Endothelial cell of umbilical vein (primary cell): ENCODE measurements around the gene AURKB. TPM values are rescaled to one million over a fixed set of nuclear protein-coding genes. Genes with fewer than 3 reads are reported as not detected.

Experiments used
- BruUV-seq: library from RNA; stranded (reverse); fragments of 400-500 nt; replicated peaks from 2 replicates; lab custom pipeline; 2021; lab: Mats Ljungman, UMichigan
- CTCF ChIA-PET: fragments of 300-600, 350-600 bp; sonication (Branson Sonifier 250); formaldehyde crosslinking; loops from one replicate; lab custom pipeline; 2021; ENCODE audit warnings: antibody characterized with exemption, inconsistent platforms; lab: Charles Lee
- POLR2A ChIA-PET: fragments of 300-600, 350-600 bp; sonication (Branson Sonifier 250); formaldehyde crosslinking; loops from one replicate; lab custom pipeline; 2021; ENCODE audit warnings: antibody characterized with exemption, inconsistent platforms; lab: Charles Lee
- DNase-seq: peaks from one replicate; pipeline ENCODE4 v3.0.0-alpha.2; 2011; ENCODE audit warnings: low read depth, low spot score
- FAIRE-seq: peaks from 2 replicates; lab custom pipeline; 2011; peaks lifted over from hg19 to GRCh38; lab: Jason Lieb, UNC
- H2AFZ ChIP-seq: 2 replicates; pipeline ENCODE4 v1.6.0; 2012; ENCODE audit warnings: low read depth, low read length, control low read depth, inconsistent platforms
- H3K27ac ChIP-seq: 2 replicates; pipeline ENCODE4 v1.5.1; 2011; ENCODE audit warnings: low read depth, mild to moderate bottlenecking, control low read depth, low read length, moderate library complexity; ENCODE audit not compliant: insufficient read depth
- H3K27me3 ChIP-seq, 2 experiments: 2 replicates each; pipeline versions ENCODE4 v1.6.0 to v1.6.1; 2011; ENCODE audit warnings: low read length in 2 of 2, mixed read lengths in 1 of 2; ENCODE audit not compliant: control insufficient read depth in 2 of 2, insufficient read depth in 2 of 2
- H3K36me3 ChIP-seq, 2 experiments: 2 replicates in 1 of 2; 3 replicates in 1 of 2; pipeline ENCODE4 v1.5.1; 2011; ENCODE audit warnings: low read length in 2 of 2, mild to moderate bottlenecking in 1 of 2, moderate library complexity in 1 of 2; ENCODE audit not compliant: control insufficient read depth in 2 of 2, insufficient read depth in 2 of 2; ENCODE audit errors: extremely low read depth in 1 of 2
- H3K4me1 ChIP-seq: 3 replicates; pipeline ENCODE4 v1.5.1; 2011; ENCODE audit warnings: mild to moderate bottlenecking, low read length; ENCODE audit not compliant: control insufficient read depth, insufficient read depth; ENCODE audit errors: extremely low read depth
- H3K4me2 ChIP-seq: 2 replicates; pipeline ENCODE4 v1.6.1; 2011; ENCODE audit warnings: low read length, control low read depth, mixed read lengths; ENCODE audit not compliant: insufficient read depth
- H3K4me3 ChIP-seq, 3 experiments: fragments of 200-600 bp in 1 of 3; sonication (generic), shearing (Covaris generic) in 1 of 3; replicated peaks in 1 of 3; 2 replicates each; pipeline ENCODE4 v1.5.1; 2011 to 2016; ENCODE audit warnings: control low read depth in 3 of 3, low read length in 3 of 3, mild to moderate bottlenecking in 2 of 3, inconsistent platforms in 1 of 3, low read depth in 1 of 3, moderate library complexity in 1 of 3; ENCODE audit not compliant: insufficient read depth in 1 of 3
- H3K79me2 ChIP-seq: 2 replicates; pipeline ENCODE4 v1.6.0; 2012; ENCODE audit warnings: low read length, inconsistent platforms; ENCODE audit not compliant: control insufficient read depth, insufficient read depth
- H3K9ac ChIP-seq: replicated peaks from 2 replicates; pipeline ENCODE3; 2011; ENCODE audit warnings: low read length, control low read depth; ENCODE audit not compliant: insufficient read depth; ENCODE audit errors: extremely low read depth
- H3K9me1 ChIP-seq: replicated peaks from 3 replicates; pipeline ENCODE4 v1.6.0; 2011; ENCODE audit warnings: mild to moderate bottlenecking, low read length; ENCODE audit not compliant: control insufficient read depth, insufficient read depth; ENCODE audit errors: extremely low read depth
- H3K9me3 ChIP-seq: replicated peaks from 2 replicates; pipeline ENCODE4 v1.5.1; 2012; ENCODE audit warnings: low read length, inconsistent platforms; ENCODE audit not compliant: control insufficient read depth, insufficient read depth
- H4K20me1 ChIP-seq: replicated peaks from 2 replicates; pipeline ENCODE3; 2011; ENCODE audit warnings: mild to moderate bottlenecking, low read length; ENCODE audit not compliant: control insufficient read depth, insufficient read depth; ENCODE audit errors: extremely low read depth
- CTCF ChIP-seq, 2 donors: IDR thresholded peaks; 1 replicate in 1 of 2; 2 replicates in 1 of 2; pipeline ENCODE4 v1.5.1; 2011; ENCODE audit warnings: low read length in 2 of 2, mild to moderate bottlenecking in 2 of 2, moderate library complexity in 2 of 2, control low read depth in 1 of 2, inconsistent platforms in 1 of 2, low read depth in 1 of 2; ENCODE audit not compliant: insufficient read depth in 1 of 2; ENCODE audit errors: extremely low read depth in 1 of 2
- EZH2 ChIP-seq: IDR thresholded peaks from 2 replicates; pipeline ENCODE4 v1.6.1; 2012; ENCODE audit warnings: borderline replicate concordance, low read depth, mild to moderate bottlenecking, moderate library complexity, low read length, inconsistent platforms; ENCODE audit not compliant: severe bottlenecking
- FOS ChIP-seq: IDR thresholded peaks from 2 replicates; pipeline ENCODE4 v1.6.1; 2011; ENCODE audit warnings: mild to moderate bottlenecking, low read length, moderate library complexity, borderline replicate concordance; ENCODE audit not compliant: insufficient read depth
- GATA2 ChIP-seq: IDR thresholded peaks from 2 replicates; pipeline ENCODE4 v1.7.0; 2011; ENCODE audit warnings: low read depth, mild to moderate bottlenecking, moderate library complexity, mixed read lengths, low read length; ENCODE audit not compliant: insufficient read length, insufficient read depth
- JUN ChIP-seq: IDR thresholded peaks from 2 replicates; pipeline ENCODE4 v1.6.1; 2011; ENCODE audit warnings: borderline replicate concordance, low read depth; ENCODE audit not compliant: insufficient read length, insufficient read depth
- MAX ChIP-seq: IDR thresholded peaks from 2 replicates; pipeline ENCODE4 v1.6.1; 2011; ENCODE audit not compliant: insufficient read depth, insufficient read length
- MYC ChIP-seq: IDR thresholded peaks from one replicate; pipeline ENCODE4 v1.6.1; 2011; ENCODE audit warnings: mild to moderate bottlenecking, low read depth, low read length
- POLR2A ChIP-seq: IDR thresholded peaks from 2 replicates; pipeline ENCODE4 v1.6.1; 2012; ENCODE audit warnings: low read depth, mild to moderate bottlenecking, control low read depth, low read length
- POLR2AphosphoS5 ChIP-seq: IDR thresholded peaks from 2 replicates; pipeline ENCODE4 v1.6.1; 2012; ENCODE audit warnings: low read depth, mild to moderate bottlenecking, control low read depth, low read length, moderate library complexity; ENCODE audit not compliant: insufficient read depth
- dilution Hi-C: fragments of 300-500 bp; cut with MboI; formaldehyde crosslinking; loops from one replicate; pipeline ENCODE4 v1.15.0; 2019; ENCODE audit warnings: low sequenced_read_pairs; ENCODE audit not compliant: extremely low pct_ligation_motif_present
- intact Hi-C: fragments of 100-400 bp; cut with micrococcal nuclease; formaldehyde crosslinking; loops from one replicate; pipeline ENCODE4 v1.10.0; 2022
- polyA plus RNA-seq, 4 experiments: library from polyadenylated mRNA; depleted of rRNA in 3 of 4; stranded (reverse) in 3 of 4; unstranded in 1 of 4; fragments of >200 nt; gene quantifications; 2 replicates each; pipeline versions ENCODE4 v1.2.1 to v1.2.3, GENCODE V29; 2011 to 2012; ENCODE audit warnings: missing spikeins in 1 of 4
- total RNA-seq: library from RNA; stranded (reverse); gene quantifications from 2 replicates; pipeline ENCODE4 v1.2.3, GENCODE V29; 2021

Gene AURKB
- total and polyA plus RNA-seq, 2 donors (not counting 3 experiments of a cell fraction or from before 2014, with no cell fraction given): 67.8 to 107 TPM

- ChIA-PET POLR2A (interaction anchor here (1.9 kb wide), 1 partner anchor 9 kb away, joined by 8 read pairs; no protein-coding TSS in a partner anchor), CTCF (no interaction called here)
- Histone ChIP-seq H4K20me1 (no peaks in the 10 kb centered on the region), H2AFZ (peak overlapping the region; percentile 58), H3K4me1 (peaks cover 20% of the 10 kb centered on the region), H3K9me1 (no peaks in the 10 kb centered on the region), H3K27me3 (no peaks in the 10 kb centered on the region), H3K9ac (peak overlapping the region; percentile 13), H3K9me3 (no peaks in the 10 kb centered on the region), H3K4me2 (no peak overlapping the region), H3K4me3 (no peak overlapping the region), H3K27ac (no peak overlapping the region), H3K36me3 (peaks cover 2 to 7% of the 10 kb centered on the region in 2 experiments), H3K79me2 (peaks cover 20% of the 10 kb centered on the region)
- FAIRE-seq (no peak), DNase-seq (no peak)
- no peak for TF ChIP-seq POLR2A
- no peak for TF ChIP-seq GATA2
- TF ChIP-seq JUN: no peak
- TF ChIP-seq POLR2AphosphoS5: no peak
- no peak for TF ChIP-seq MAX
- no peak for TF ChIP-seq MYC
- no peak for TF ChIP-seq FOS
- no peak for TF ChIP-seq EZH2
- no peak for TF ChIP-seq CTCF (IDR thresholded peaks at IDR 0.05; ENCODE audit: extremely low read depth in 1 of 2, insufficient read depth in 1 of 2, low read depth in 1 of 2, low read length in 2 of 2)
- intact Hi-C loops: loop anchor here (1.0 kb wide), 1 partner anchor 9 kb away; no protein-coding TSS in a partner anchor
- BruUV-seq: no TSS peak
- dilution Hi-C loops: no loop called here
Measured at GRCh38 chr17:8163978-8164814, 46.2 kb downstream of the AURKB start.
